Upper lobe of left lung (tissue), 4 donors: ENCODE measurements around the gene RFC4.
"Not testable (repeated sequence)": the region's sequence is repeated elsewhere in the genome, so short reads cannot be mapped to it uniquely, and the experiment has no call there.

Experiments
- CTCF ChIP-seq, 6 experiments: fragments of 450-650 bp in 4 of 6; fragments of 200-600 bp in 2 of 6; sonication (generic) in 2 of 6; IDR thresholded peaks; one replicate each; pipeline ENCODE4 v1.5.1; 2016 to 2019; ENCODE audit warnings: antibody characterized with exemption in 6 of 6
- POLR2AphosphoS5 ChIP-seq, 2 donors: sonication (generic); formaldehyde crosslinking; IDR thresholded peaks; one replicate each; pipeline ENCODE4 v1.5.1; 2017; ENCODE audit warnings: antibody characterized with exemption in 2 of 2

GRCh38 chr3:186811313-186811712, 5.0 kb upstream of the RFC4 start:
- TF ChIP-seq POLR2AphosphoS5, CTCF (IDR thresholded peaks at IDR 0.05): not testable (repeated sequence)
